Measurements from ENCODE around the gene SLC25A48. TPM values are rescaled to one million over a fixed set of nuclear protein-coding genes. Genes with fewer than 3 reads are reported as not detected.
"Not testable (repeated sequence)": the region's sequence is repeated elsewhere in the genome, so short reads cannot be mapped to it uniquely, and the experiment has no call there.

The SLC25A48 gene
- total RNA-seq, 1 experiment from 2014 or later, result not detected

DNA sequence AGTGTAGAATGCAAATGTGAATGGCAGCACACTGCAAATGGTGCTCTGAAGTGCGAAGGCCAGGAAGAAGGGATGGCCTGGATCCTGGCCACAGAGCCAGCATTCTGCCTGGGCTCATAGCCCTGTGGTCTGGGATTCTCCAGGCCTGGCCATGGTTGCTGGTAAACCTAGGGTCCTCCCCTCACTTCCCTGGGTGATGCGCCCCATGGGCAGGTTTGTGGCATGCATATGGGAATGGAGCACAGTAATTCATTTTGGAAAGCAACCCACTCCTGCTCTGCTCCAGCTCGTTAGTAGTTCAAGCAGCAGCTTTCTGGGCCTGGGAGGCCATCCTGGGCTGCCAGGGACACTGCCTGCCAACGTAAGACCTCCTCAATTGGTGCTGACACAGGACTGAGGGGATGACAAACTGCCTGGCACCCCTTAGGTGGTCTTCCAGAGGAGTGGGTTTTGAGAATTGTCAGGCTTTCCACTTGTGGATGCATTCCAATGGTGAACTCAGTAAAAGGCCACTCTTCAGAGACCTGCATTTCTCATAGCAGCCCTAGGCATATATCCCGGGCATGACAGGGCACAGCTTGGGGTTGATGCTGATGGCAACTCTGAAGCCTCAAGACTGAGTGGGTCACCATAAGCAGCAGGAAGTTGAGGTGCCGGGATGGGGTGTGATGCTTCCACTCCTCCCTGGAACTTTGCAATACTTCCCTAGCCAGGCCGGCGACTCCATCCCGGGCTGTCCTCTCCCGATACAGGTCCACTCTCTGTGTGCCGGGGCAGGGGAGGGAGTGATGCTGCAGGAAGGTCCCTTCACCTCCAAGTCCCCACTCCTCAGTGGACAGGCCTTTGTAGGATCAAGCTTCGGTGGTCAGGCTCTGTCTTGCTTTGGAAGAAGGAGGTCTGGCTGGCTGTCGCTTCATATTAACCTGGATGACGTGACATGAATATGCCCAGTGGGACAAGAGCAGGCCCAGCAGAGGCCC, 1.2 kb upstream of the SLC25A48 start:
- no TSS peak for BruUV-seq (replicated peaks)

DNA sequence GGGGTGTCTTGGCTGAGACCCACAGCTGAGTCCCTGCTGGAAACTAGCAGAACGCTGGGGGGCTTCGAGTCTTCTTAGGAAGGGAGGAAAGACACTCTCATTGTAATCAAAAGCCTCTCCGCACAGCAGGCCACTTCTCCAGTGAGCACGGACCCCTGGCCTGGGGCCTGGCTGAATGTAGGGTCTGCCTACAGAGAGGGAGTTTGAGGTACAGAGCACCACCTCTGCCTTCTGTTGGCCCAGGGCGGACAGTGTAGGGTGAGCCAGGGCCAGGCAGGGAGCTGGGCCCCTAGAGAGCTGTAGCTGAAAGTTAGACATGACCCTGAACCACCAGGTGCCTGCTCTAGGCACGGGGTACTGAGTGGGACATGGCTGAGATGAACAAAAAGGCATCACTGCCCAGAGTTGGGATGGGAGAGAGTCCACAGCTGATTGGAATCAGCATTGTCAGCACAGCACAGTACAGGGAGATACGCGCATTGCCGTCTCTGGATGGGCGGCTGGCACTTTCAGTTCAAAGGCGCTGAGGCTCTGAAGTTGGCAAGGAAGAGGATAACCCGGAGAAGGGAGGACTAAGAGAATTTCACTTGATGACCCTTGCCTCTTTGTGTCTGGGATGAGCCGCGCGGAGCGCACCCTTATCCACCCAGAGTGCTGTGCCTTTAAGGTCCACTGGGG, 363 bp upstream of the SLC25A48 start:
- H3K27ac ChIP-seq (ENCODE audit: low read depth, low read length, poor library complexity, severe bottlenecking), result no peak overlapping the region
- intact Hi-C loops (cut with micrococcal nuclease; ENCODE audit: unreplicated experiment), result loop anchor here (5.0 kb wide), 1 partner anchor 92 kb away; no protein-coding TSS in a partner anchor
- POLR2A ChIA-PET (ENCODE audit: low non-redundant PET), result no interaction called here
- TF ChIP-seq EZH2 (IDR thresholded peaks at IDR 0.05; ENCODE audit: borderline replicate concordance, low read depth, low read length, poor library complexity, severe bottlenecking) (no peak), CTCF (conservative IDR thresholded peaks at IDR 0.05; ENCODE audit: low read depth, low read length) (no peak)
- DNase-seq (ENCODE audit: low spot score), result no peak
- H3K4me1 ChIP-seq (ENCODE audit: insufficient read depth, low read length, poor library complexity, severe bottlenecking), result no peaks in the 10 kb centered on the region
- CTCF ChIA-PET, result interaction anchor here (1.4 kb wide), 1 partner anchor 268 kb away, joined by 6 read pairs; no protein-coding TSS in a partner anchor
- H3K4me3 ChIP-seq (ENCODE audit: low read depth, low read length, poor library complexity, severe bottlenecking), result no peak overlapping the region
- H3K9me3 ChIP-seq (ENCODE audit: low read depth, low read length, poor library complexity, severe bottlenecking), result no peaks in the 10 kb centered on the region
- no TSS peak for BruUV-seq (replicated peaks)
- H3K27me3 ChIP-seq (replicated peaks; ENCODE audit: insufficient read depth, low read depth, low read length, poor library complexity), result peaks cover 65% of the 10 kb centered on the region
- no peaks in the 10 kb centered on the region for H3K36me3 ChIP-seq (ENCODE audit: insufficient read depth, low read length, poor library complexity, severe bottlenecking)

More for the DNA sequence above, 1.2 kb upstream of the SLC25A48 start:
- Histone ChIP-seq H3K4me1 (ENCODE audit: insufficient read depth, low read length, poor library complexity, severe bottlenecking) (no peaks in the 10 kb centered on the region), H3K36me3 (ENCODE audit: insufficient read depth, low read length, poor library complexity, severe bottlenecking) (no peaks in the 10 kb centered on the region), H3K27me3 (replicated peaks; ENCODE audit: insufficient read depth, low read depth, low read length, poor library complexity) (peaks cover 65% of the 10 kb centered on the region), H3K27ac (ENCODE audit: low read depth, low read length, poor library complexity, severe bottlenecking) (no peak overlapping the region), H3K4me3 (ENCODE audit: low read depth, low read length, poor library complexity, severe bottlenecking) (no peak overlapping the region), H3K9me3 (ENCODE audit: low read depth, low read length, poor library complexity, severe bottlenecking) (no peaks in the 10 kb centered on the region)
- TF ChIP-seq CTCF (conservative IDR thresholded peaks at IDR 0.05; ENCODE audit: low read depth, low read length), result no peak
- TF ChIP-seq EZH2 (IDR thresholded peaks at IDR 0.05; ENCODE audit: borderline replicate concordance, low read depth, low read length, poor library complexity, severe bottlenecking), result no peak
- intact Hi-C loops (cut with micrococcal nuclease; ENCODE audit: unreplicated experiment), result loop anchor here (5.0 kb wide), 1 partner anchor 91 kb away; no protein-coding TSS in a partner anchor
- DNase-seq (ENCODE audit: low spot score), result no peak
- ChIA-PET POLR2A (ENCODE audit: low non-redundant PET) (no interaction called here), CTCF (no interaction called here)

- no peaks in the 10 kb centered on the region for H3K36me3 ChIP-seq (ENCODE audit: insufficient read depth, low read length, poor library complexity, severe bottlenecking)
- H3K27me3 ChIP-seq (replicated peaks; ENCODE audit: insufficient read depth, low read depth, low read length, poor library complexity), result peaks cover 76% of the 10 kb centered on the region
- intact Hi-C loops (cut with micrococcal nuclease; ENCODE audit: unreplicated experiment), result no loop called here
- ChIA-PET CTCF (no interaction called here), POLR2A (ENCODE audit: low non-redundant PET) (no interaction called here)
- no peak overlapping the region for H3K27ac ChIP-seq (ENCODE audit: low read depth, low read length, poor library complexity, severe bottlenecking)
- H3K4me1 ChIP-seq (ENCODE audit: insufficient read depth, low read length, poor library complexity, severe bottlenecking), result no peaks in the 10 kb centered on the region
- DNase-seq (ENCODE audit: low spot score), result no peak
- H3K9me3 ChIP-seq (ENCODE audit: low read depth, low read length, poor library complexity, severe bottlenecking), result no peaks in the 10 kb centered on the region
- BruUV-seq (replicated peaks), result no TSS peak
- no peak for TF ChIP-seq EZH2 (IDR thresholded peaks at IDR 0.05; ENCODE audit: borderline replicate concordance, low read depth, low read length, poor library complexity, severe bottlenecking)
- no peak overlapping the region for H3K4me3 ChIP-seq (ENCODE audit: low read depth, low read length, poor library complexity, severe bottlenecking)
Measured at GRCh38 chr5:135835766-135836165, 1.3 kb downstream of the SLC25A48 start.

DNA sequence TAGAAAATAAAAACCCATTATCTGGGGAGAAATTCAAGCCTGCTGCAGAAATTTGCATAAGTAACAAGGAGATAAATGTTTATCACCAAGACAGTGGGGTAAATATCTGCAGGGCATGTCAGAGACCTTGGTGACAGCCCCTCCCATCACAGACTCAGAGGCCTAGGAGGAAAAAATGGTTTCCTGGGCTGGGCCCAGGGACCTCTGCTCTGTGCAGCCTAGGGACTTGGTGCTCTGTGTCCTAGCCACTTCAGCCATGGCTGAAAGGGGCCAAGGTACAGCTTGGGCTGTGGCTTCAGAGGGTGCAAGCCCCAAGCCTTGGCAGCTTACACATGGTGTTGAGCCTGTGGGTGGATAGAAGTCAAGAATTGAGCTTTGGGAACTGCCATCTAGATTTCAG, 3.9 kb downstream of the SLC25A48 start:
- H3K4me3 ChIP-seq (ENCODE audit: low read depth, low read length, poor library complexity, severe bottlenecking); POLR2A ChIA-PET (ENCODE audit: low non-redundant PET); H3K27ac ChIP-seq (ENCODE audit: low read depth, low read length, poor library complexity, severe bottlenecking); intact Hi-C loops (cut with micrococcal nuclease; ENCODE audit: unreplicated experiment); BruUV-seq (replicated peaks); DNase-seq (ENCODE audit: low spot score); H3K4me1 ChIP-seq (ENCODE audit: insufficient read depth, low read length, poor library complexity, severe bottlenecking); H3K9me3 ChIP-seq (ENCODE audit: low read depth, low read length, poor library complexity, severe bottlenecking); H3K36me3 ChIP-seq (ENCODE audit: insufficient read depth, low read length, poor library complexity, severe bottlenecking): not testable (repeated sequence)
- CTCF ChIA-PET, result interaction anchor here (0.6 kb wide), 1 partner anchor 54 kb away, joined by 3 read pairs; no protein-coding TSS in a partner anchor
- peaks cover 76% of the 10 kb centered on the region for H3K27me3 ChIP-seq (replicated peaks; ENCODE audit: insufficient read depth, low read depth, low read length, poor library complexity)

Data from A673 (cell line).